ENCODE results near the gene NFIA. TPM values are rescaled to one million over a fixed set of nuclear protein-coding genes. Genes with fewer than 3 reads are reported as not detected.

NFIA gene
- total RNA-seq, 1 donor from 2014 or later, result 49.4 TPM

DNA sequence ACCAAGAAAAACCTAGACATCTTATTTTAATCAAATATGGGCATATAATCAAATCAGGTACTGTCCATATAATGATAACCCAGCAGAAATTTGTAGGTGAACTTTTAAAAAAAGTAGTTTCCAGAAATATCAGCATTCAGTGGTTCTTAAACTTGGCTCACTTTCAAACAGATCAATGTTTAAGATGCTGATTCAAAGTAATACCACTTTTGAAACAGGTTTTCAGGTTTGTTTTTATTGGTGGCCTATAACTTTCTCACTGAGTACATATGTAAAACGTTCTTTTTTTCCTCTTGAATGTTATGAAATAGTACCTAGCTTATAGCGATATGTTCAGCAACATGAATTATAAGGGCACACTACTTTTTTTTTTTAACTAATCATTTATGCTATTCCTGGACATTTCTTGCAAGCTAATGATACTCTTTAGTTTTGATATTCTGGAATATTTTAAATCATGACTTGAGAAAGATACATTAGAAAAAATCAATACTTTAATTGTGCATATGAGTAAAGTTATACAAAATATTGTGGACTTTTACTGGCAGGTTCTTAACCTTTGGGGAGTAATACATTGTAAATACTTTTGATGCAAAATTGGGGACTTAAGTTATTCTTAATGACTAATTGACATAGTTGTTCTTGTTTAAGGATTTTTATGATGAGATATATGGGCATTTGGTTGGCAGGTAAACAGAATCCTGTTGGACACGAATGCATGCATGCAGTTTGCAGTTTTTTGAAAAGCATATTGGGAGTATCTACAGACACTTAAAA is 3.0 kb downstream of the NFIA start:
- H3K4me3 Mint-ChIP-seq, result peak overlapping the region; percentile 97
- H3K9me3 Mint-ChIP-seq, result no peaks in the 10 kb centered on the region
- TF ChIP-seq CTCF (conservative IDR thresholded peaks at IDR 0.05), result no peak
- H3K27me3 Mint-ChIP-seq, result peaks cover 57% of the 10 kb centered on the region
- no peak for DNase-seq (ENCODE audit: extremely low spot score, unreplicated experiment)
- no peak overlapping the region for H3K27ac Mint-ChIP-seq
- peaks cover 19% of the 10 kb centered on the region for H3K36me3 Mint-ChIP-seq
- peaks cover 26% of the 10 kb centered on the region for H3K4me1 Mint-ChIP-seq (ENCODE audit: unreplicated experiment)

DNA sequence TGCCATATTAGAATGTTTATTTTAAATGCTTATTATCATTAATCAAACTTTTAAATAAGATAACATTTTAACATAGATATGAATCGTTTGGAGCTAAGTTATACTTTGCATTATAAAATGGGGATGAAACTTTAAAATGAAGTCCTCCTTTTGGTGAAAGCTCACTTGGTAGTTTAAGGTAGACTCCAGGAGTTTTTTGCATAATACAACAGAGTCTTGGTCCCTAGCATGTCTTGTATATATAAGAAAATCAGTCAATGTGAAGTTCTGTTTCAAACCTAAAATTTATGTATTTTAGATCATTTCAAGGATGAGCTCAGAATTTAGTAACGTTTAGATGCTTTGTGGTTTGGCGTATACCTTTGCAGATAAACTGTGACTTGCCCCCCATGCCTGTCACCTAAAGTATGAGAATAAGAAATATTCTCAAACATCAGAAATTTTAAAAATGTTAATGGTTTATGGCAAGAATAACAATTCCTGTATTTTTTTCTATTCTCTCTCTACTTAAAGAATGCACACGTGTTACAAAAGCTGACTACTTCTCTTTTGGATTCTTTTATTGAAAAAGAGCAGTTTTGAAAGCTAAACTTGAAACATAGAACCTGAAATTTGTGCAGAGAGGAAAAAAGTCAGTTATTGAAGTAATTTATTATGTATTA is 3.8 kb downstream of the NFIA start:
- no peak for DNase-seq (ENCODE audit: extremely low spot score, unreplicated experiment)
- no peak for TF ChIP-seq CTCF (conservative IDR thresholded peaks at IDR 0.05)
- no peaks in the 10 kb centered on the region for H3K9me3 Mint-ChIP-seq
- H3K36me3 Mint-ChIP-seq, result peaks cover 23% of the 10 kb centered on the region
- H3K27ac Mint-ChIP-seq, result no peak overlapping the region
- H3K27me3 Mint-ChIP-seq, result peaks cover 60% of the 10 kb centered on the region
- peaks cover 21% of the 10 kb centered on the region for H3K4me1 Mint-ChIP-seq (ENCODE audit: unreplicated experiment)
- peak overlapping the region; percentile 22 for H3K4me3 Mint-ChIP-seq

DNA sequence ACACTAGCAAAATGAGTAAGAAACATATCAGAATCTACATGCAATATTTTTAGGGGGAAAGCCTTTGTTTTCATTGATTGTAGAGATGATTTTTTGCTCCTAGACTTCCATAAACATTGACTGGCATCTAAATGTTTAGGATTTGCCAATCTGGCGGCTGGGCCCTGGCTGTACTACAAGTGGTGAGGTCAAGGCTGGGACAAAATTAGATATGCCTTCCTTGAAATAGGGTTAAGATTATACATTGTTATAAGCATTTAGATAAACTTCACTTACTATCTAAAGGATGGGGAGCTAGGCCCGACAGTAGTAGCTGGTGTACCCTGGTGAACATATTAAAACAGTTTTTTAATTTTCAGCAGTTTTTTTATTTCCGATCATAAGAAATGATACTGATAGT is 5.2 kb downstream of the NFIA start:
- no peak for DNase-seq (ENCODE audit: extremely low spot score, unreplicated experiment)
- peaks cover 30% of the 10 kb centered on the region for H3K4me1 Mint-ChIP-seq (ENCODE audit: unreplicated experiment)
- no peak for TF ChIP-seq CTCF (conservative IDR thresholded peaks at IDR 0.05)
- H3K27ac Mint-ChIP-seq, result no peak overlapping the region
- H3K4me3 Mint-ChIP-seq, result no peak overlapping the region
- H3K9me3 Mint-ChIP-seq, result no peaks in the 10 kb centered on the region
- peaks cover 70% of the 10 kb centered on the region for H3K27me3 Mint-ChIP-seq
- H3K36me3 Mint-ChIP-seq, result peaks cover 23% of the 10 kb centered on the region

GRCh38 chr1:61088163-61088974 is 6.0 kb downstream of the NFIA start:
- DNase-seq (ENCODE audit: extremely low spot score, unreplicated experiment), result no peak

More at GRCh38 chr1:61088163-61088974, 6.0 kb downstream of the NFIA start:
- Mint-ChIP-seq H3K27me3 (peaks cover 73% of the 10 kb centered on the region), H3K27ac (no peak overlapping the region), H3K36me3 (peaks cover 23% of the 10 kb centered on the region), H3K4me1 (ENCODE audit: unreplicated experiment) (peaks cover 33% of the 10 kb centered on the region), H3K9me3 (no peaks in the 10 kb centered on the region), H3K4me3 (no peak overlapping the region)
- no peak for TF ChIP-seq CTCF (conservative IDR thresholded peaks at IDR 0.05)

Measured in type B pancreatic cell (in vitro differentiated cells).